OCI-LY7 (cell line): ENCODE measurements around the gene ZNF708. TPM values are rescaled to one million over a fixed set of nuclear protein-coding genes. Genes with fewer than 3 reads are reported as not detected.
"Not testable (repeated sequence)": the region's sequence is repeated elsewhere in the genome, so short reads cannot be mapped to it uniquely, and the experiment has no call there.

ENCODE experiments used
- BruUV-seq: library from RNA; stranded (reverse); fragments of 400-500 nt; replicated peaks from 2 replicates; lab custom pipeline; 2021; lab: Mats Ljungman, UMichigan
- CTCF ChIA-PET: fragments of 300-600 bp; sonication (Branson Sonifier 250); formaldehyde crosslinking; loops from one replicate; lab custom pipeline; 2022; ENCODE audit warnings: antibody characterized with exemption; ENCODE audit not compliant: unreplicated experiment; lab: Charles Lee
- POLR2A ChIA-PET: fragments of 300-600 bp; sonication (Branson Sonifier 250); formaldehyde crosslinking; loops from one replicate; lab custom pipeline; 2022; ENCODE audit warnings: antibody characterized with exemption; lab: Charles Lee
- DNase-seq: peaks from one replicate; pipeline ENCODE4 v3.0.0-alpha.2; 2015; ENCODE audit warnings: low spot score
- H2AFZ ChIP-seq: fragments of 200-600 bp; sonication (generic), shearing (Covaris generic); 2 replicates; pipeline ENCODE4 v1.6.1; 2014; ENCODE audit warnings: mild to moderate bottlenecking, antibody characterized with exemption, low read length, moderate library complexity
- H3K27ac ChIP-seq: fragments of 200-600 bp; sonication (generic); 2 replicates; pipeline ENCODE4 v1.5.1; 2014; ENCODE audit warnings: mixed run types, low read depth, mild to moderate bottlenecking, moderate library complexity, low read length, inconsistent platforms; ENCODE audit not compliant: poor library complexity, severe bottlenecking
- H3K36me3 ChIP-seq: fragments of 200-600 bp; sonication (generic); 2 replicates; pipeline ENCODE4 v1.6.1; 2014; ENCODE audit warnings: mild to moderate bottlenecking, antibody characterized with exemption, low read length, moderate library complexity, mixed read lengths; ENCODE audit not compliant: insufficient read depth
- H3K4me1 ChIP-seq: fragments of 200-600 bp; sonication (generic); 2 replicates; pipeline ENCODE4 v1.5.1; 2014; ENCODE audit warnings: mild to moderate bottlenecking, low read length; ENCODE audit not compliant: insufficient read depth, poor library complexity, severe bottlenecking
- H3K4me2 ChIP-seq: fragments of 200-600 bp; sonication (generic); 2 replicates; pipeline ENCODE4 v1.6.1; 2014; ENCODE audit warnings: mild to moderate bottlenecking, low read length
- H3K4me3 ChIP-seq: fragments of 200-600 bp; sonication (generic); 2 replicates; pipeline ENCODE4 v1.5.1; 2014; ENCODE audit warnings: mild to moderate bottlenecking, low read depth, low read length; ENCODE audit not compliant: poor library complexity, severe bottlenecking
- H3K79me2 ChIP-seq: fragments of 200-600 bp; sonication (generic); 2 replicates; pipeline ENCODE4 v1.6.1; 2016; ENCODE audit warnings: low read depth, mild to moderate bottlenecking, low read length, moderate library complexity, mixed read lengths; ENCODE audit not compliant: insufficient read depth
- H3K9me2 ChIP-seq: fragments of 200-600 bp; sonication (generic); 2 replicates; pipeline ENCODE4 v1.6.1; 2016; ENCODE audit warnings: mild to moderate bottlenecking, low read length, mixed read lengths; ENCODE audit not compliant: insufficient read depth
- H3K9me3 ChIP-seq: fragments of 200-600 bp; sonication (generic); 2 replicates; pipeline ENCODE4 v1.6.1; 2014; ENCODE audit warnings: mild to moderate bottlenecking, mixed run types, low read length, mixed read lengths
- H4K20me1 ChIP-seq: fragments of 200-600 bp; sonication (generic); 2 replicates; pipeline ENCODE4 v1.6.1; 2014; ENCODE audit warnings: mild to moderate bottlenecking, antibody characterized with exemption, low read length, moderate library complexity, mixed read lengths; ENCODE audit not compliant: insufficient read depth
- EZH2phosphoT487 ChIP-seq: fragments of 200-600 bp; sonication (generic); IDR thresholded peaks from 2 replicates; pipeline ENCODE4 v1.6.1; 2018; ENCODE audit warnings: low read depth, borderline replicate concordance, mild to moderate bottlenecking, mixed run types, antibody characterized with exemption, low read length, moderate library complexity, mixed read lengths
- intact Hi-C: fragments of 100-400 bp; cut with micrococcal nuclease; formaldehyde crosslinking; loops from one replicate; pipeline ENCODE4 v1.10.0; 2022; ENCODE audit not compliant: unreplicated experiment
- total RNA-seq, 2 experiments: library from RNA; depleted of rRNA in 1 of 2; stranded (reverse); fragments of >200 nt in 1 of 2; shearing (Covaris generic) in 1 of 2; gene quantifications; 2 replicates each; pipeline ENCODE4 v1.2.3, GENCODE V29; 2014 to 2022
- TF ChIP-seq, protein P1 (sequence below): fragments of 200-600 bp; sonication (generic); conservative IDR thresholded peaks from 2 replicates; pipeline ENCODE4 v1.5.1; 2014; ENCODE audit warnings: mild to moderate bottlenecking, antibody characterized with exemption, low read length, moderate library complexity, mixed read lengths

ZNF708 gene
- total RNA-seq, 2 experiments from 2014 or later = 19.3 to 26.5 TPM

DNA sequence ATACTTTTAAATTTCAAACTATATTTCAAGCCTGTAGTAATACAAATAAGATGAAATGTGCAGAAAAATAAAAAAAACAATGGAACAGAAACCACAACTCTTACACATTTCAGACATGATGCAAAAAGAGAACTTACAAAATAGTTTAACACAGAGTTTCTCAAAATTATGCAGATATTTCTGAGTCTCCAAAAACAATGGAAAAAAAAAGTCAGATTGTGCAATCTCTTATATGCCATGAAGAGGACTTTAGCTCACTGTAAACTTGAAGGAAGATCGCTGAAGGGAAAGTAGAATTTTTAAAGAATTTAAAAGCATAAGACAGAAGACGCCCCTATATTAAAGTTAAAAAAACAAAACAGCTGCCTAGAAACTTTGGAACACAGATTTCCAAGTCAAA lies 20.4 kb downstream of the ZNF708 start:
- Histone ChIP-seq H3K9me3 (no peaks in the 10 kb centered on the region; the same call in 1 of the 2 replicates), H3K4me3 (no peak overlapping the region), H4K20me1 (no peaks in the 10 kb centered on the region), H2AFZ (no peak overlapping the region), H3K9me2 (no peaks in the 10 kb centered on the region), H3K4me1 (no peaks in the 10 kb centered on the region), H3K36me3 (peaks cover 82% of the 10 kb centered on the region), H3K4me2 (no peak overlapping the region), H3K27ac (no peak overlapping the region), H3K79me2 (peaks cover 24% of the 10 kb centered on the region)
- no peak for TF ChIP-seq EZH2phosphoT487
- TF ChIP-seq, protein P1, sequence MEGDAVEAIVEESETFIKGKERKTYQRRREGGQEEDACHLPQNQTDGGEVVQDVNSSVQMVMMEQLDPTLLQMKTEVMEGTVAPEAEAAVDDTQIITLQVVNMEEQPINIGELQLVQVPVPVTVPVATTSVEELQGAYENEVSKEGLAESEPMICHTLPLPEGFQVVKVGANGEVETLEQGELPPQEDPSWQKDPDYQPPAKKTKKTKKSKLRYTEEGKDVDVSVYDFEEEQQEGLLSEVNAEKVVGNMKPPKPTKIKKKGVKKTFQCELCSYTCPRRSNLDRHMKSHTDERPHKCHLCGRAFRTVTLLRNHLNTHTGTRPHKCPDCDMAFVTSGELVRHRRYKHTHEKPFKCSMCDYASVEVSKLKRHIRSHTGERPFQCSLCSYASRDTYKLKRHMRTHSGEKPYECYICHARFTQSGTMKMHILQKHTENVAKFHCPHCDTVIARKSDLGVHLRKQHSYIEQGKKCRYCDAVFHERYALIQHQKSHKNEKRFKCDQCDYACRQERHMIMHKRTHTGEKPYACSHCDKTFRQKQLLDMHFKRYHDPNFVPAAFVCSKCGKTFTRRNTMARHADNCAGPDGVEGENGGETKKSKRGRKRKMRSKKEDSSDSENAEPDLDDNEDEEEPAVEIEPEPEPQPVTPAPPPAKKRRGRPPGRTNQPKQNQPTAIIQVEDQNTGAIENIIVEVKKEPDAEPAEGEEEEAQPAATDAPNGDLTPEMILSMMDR = no peak
- no TSS peak for BruUV-seq
- DNase-seq = no peak
- POLR2A ChIA-PET = interaction anchor here (0.6 to 1.2 kb wide), 2 partner anchors 14 to 58 kb away, joined by 3 to 4 read pairs; no protein-coding TSS in a partner anchor
- CTCF ChIA-PET = no interaction called here
- intact Hi-C loops = no loop called here

DNA sequence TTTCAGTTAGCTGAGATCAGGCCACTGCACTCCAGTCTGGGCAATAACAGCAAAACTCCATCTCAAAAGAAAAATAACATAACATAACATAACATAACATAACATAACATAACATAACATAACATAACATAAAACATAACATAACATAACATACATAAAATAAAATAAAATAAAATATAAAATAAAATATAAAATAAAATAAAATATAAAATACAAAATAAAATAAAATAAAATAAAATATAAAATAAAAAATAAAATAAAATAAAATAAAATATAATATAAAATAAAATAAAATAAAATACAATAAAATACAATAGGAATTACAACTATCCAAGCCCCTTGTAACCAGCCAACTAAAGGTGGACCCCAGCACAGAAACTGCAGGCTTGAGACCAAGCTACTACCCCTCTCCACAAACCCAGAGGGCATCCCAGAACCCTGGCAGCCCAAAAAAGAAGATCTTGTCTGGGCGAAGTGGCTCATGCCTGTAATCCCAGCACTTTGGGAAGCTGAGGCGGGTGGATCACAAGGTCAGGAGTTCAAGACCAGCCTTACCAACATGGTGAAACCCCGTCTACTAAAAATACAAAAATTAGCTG lies 22.2 kb downstream of the ZNF708 start:
- H3K4me1 ChIP-seq, H3K9me2 ChIP-seq, BruUV-seq, H3K27ac ChIP-seq, H3K4me2 ChIP-seq, POLR2A ChIA-PET, H3K9me3 ChIP-seq, H3K4me3 ChIP-seq, CTCF ChIA-PET, H2AFZ ChIP-seq, H4K20me1 ChIP-seq, intact Hi-C loops, DNase-seq: not testable (repeated sequence)
- H3K79me2 ChIP-seq = peaks cover 14% of the 10 kb centered on the region; the same call in 1 of the 2 replicates
- peaks cover 84% of the 10 kb centered on the region for H3K36me3 ChIP-seq

DNA sequence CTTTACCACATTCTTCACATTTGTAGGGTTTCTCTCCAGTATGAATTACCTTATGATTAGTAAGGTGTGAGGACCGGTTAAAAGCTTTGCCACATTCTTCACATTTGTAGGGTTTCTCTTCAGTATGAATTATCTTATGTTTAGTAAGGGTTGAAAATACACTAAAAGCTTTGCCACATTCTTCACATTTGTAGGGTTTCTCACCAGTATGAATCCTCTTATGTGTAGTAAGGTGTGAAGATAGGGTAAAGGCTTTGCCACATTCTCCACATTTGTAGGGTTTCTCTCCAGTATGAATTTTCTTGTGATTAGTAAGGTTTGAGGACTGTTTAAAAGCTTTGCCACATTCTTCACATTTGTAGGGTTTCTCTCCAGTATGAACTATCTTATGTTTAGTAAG lies 35.4 kb downstream of the ZNF708 start:
- POLR2A ChIA-PET, H2AFZ ChIP-seq, H3K9me2 ChIP-seq, BruUV-seq, H3K4me2 ChIP-seq, DNase-seq, CTCF ChIA-PET, H3K4me3 ChIP-seq, intact Hi-C loops, H3K27ac ChIP-seq, H3K79me2 ChIP-seq, H4K20me1 ChIP-seq, H3K4me1 ChIP-seq: not testable (repeated sequence)
- H3K9me3 ChIP-seq = peaks cover 38% of the 10 kb centered on the region
- H3K36me3 ChIP-seq = peaks cover 57% of the 10 kb centered on the region
